H1 (cell line): ENCODE measurements around the gene KCND3.

Source experiments
- CEBPB ChIP-seq: IDR thresholded peaks from 2 replicates; pipeline ENCODE4 v1.6.1; 2012; ENCODE audit warnings: low read depth, low read length
- CREB1 ChIP-seq: IDR thresholded peaks from 2 replicates; pipeline ENCODE4 v1.6.1; 2012; ENCODE audit warnings: inconsistent platforms
- CTCF ChIP-seq, 3 experiments: IDR thresholded peaks; 1 replicate in 2 of 3; 2 replicates in 1 of 3; pipeline versions ENCODE4 v1.5.1 to v1.6.1; 2011; ENCODE audit warnings: low read length in 3 of 3, mild to moderate bottlenecking in 3 of 3, inconsistent platforms in 2 of 3, low read depth in 1 of 3, moderate library complexity in 1 of 3; ENCODE audit not compliant: insufficient read depth in 1 of 3; ENCODE audit errors: control extremely low read depth in 1 of 3
- EP300 ChIP-seq, 2 experiments: IDR thresholded peaks; 1 replicate in 1 of 2; 2 replicates in 1 of 2; pipeline ENCODE4 v1.6.1; 2011 to 2012; ENCODE audit warnings: low read depth in 2 of 2, low read length in 2 of 2, mild to moderate bottlenecking in 2 of 2, borderline replicate concordance in 1 of 2, inconsistent platforms in 1 of 2, moderate library complexity in 1 of 2
- EZH2 ChIP-seq: fragments of 200-600 bp; sonication (generic); IDR thresholded peaks from 2 replicates; pipeline ENCODE4 v1.7.1; 2012; ENCODE audit warnings: low read depth, mild to moderate bottlenecking, moderate library complexity, low read length, inconsistent platforms; ENCODE audit not compliant: severe bottlenecking
- JUN ChIP-seq: IDR thresholded peaks from 2 replicates; pipeline ENCODE4 v1.6.1; 2011; ENCODE audit warnings: low read depth, mild to moderate bottlenecking, improper control_type of control experiment, low read length
- KDM1A ChIP-seq: fragments of 200-600, 300-600 bp; sonication (generic); IDR thresholded peaks from 2 replicates; pipeline ENCODE4 v1.7.1; 2016; ENCODE audit warnings: mild to moderate bottlenecking, low read length, borderline replicate concordance
- MAFK ChIP-seq: IDR thresholded peaks from 2 replicates; pipeline ENCODE4 v1.6.1; 2012; ENCODE audit warnings: low read depth, mild to moderate bottlenecking, improper control_type of control experiment, low read length
- MAX ChIP-seq: IDR thresholded peaks from 2 replicates; pipeline ENCODE4 v1.6.1; 2012; ENCODE audit warnings: inconsistent platforms
- POLR2AphosphoS5 ChIP-seq: IDR thresholded peaks from 2 replicates; pipeline ENCODE4 v1.6.1; 2011; ENCODE audit warnings: low read depth, low read length

GRCh38 chr1:111855260-111855659, 134.2 kb downstream of the KCND3 start:
- TF ChIP-seq MAX, result no peak
- TF ChIP-seq JUN, result no peak
- TF ChIP-seq CTCF (IDR thresholded peaks at IDR 0.05; ENCODE audit: control extremely low read depth in 1 of 3, insufficient read depth in 1 of 3, low read depth in 1 of 3, low read length in 3 of 3), result no peak
- TF ChIP-seq EP300 (IDR thresholded peaks at IDR 0.05; ENCODE audit: borderline replicate concordance in 1 of 2, low read depth in 2 of 2, low read length in 2 of 2), result no peak
- TF ChIP-seq CEBPB, result no peak
- TF ChIP-seq KDM1A, result no peak
- no peak for TF ChIP-seq CREB1
- TF ChIP-seq POLR2AphosphoS5, result no peak
- TF ChIP-seq EZH2, result no peak
- no peak for TF ChIP-seq MAFK
